K562 (cell line): ENCODE results near the gene ANXA3. TPM values are rescaled to one million over a fixed set of nuclear protein-coding genes. Genes with fewer than 3 reads are reported as not detected.

Experiments used
- BRD4 ChIP-seq: fragments of 200-600 bp; sonication (generic); IDR thresholded peaks from 2 replicates; pipeline ENCODE4 v1.6.1; 2017; ENCODE audit warnings: inconsistent platforms
- CBX1 ChIP-seq: sonication (generic); IDR thresholded peaks from 2 replicates; pipeline ENCODE4 v1.6.1; 2016; ENCODE audit warnings: antibody characterized with exemption, low read depth, mild to moderate bottlenecking
- HDGF ChIP-seq: fragments of 450-650 bp; IDR thresholded peaks from 2 replicates; pipeline ENCODE4 v1.6.1; 2016
- MAFK ChIP-seq: IDR thresholded peaks from 2 replicates; pipeline ENCODE4 v1.6.1; 2011; ENCODE audit warnings: low read length, improper control_type of control experiment
- MLLT1 ChIP-seq, 2 experiments: fragments of 450-650 bp; IDR thresholded peaks; 2 replicates each; pipeline ENCODE4 v1.6.1; 2016
- PHB2 ChIP-seq: fragments of 450-650 bp; IDR thresholded peaks from 2 replicates; pipeline ENCODE4 v1.6.1; 2017; ENCODE audit warnings: low read depth
- POU5F1 ChIP-seq: fragments of 150-350 bp; IDR thresholded peaks from 2 replicates; pipeline ENCODE4 v1.6.1; 2014; ENCODE audit warnings: borderline replicate concordance, low read length, low read depth, mild to moderate bottlenecking; ENCODE audit not compliant: partially characterized antibody
- STAT5A ChIP-seq: IDR thresholded peaks from 2 replicates; pipeline ENCODE4 v1.6.1; 2012; ENCODE audit warnings: low read length, inconsistent platforms, borderline replicate concordance
- ZFP36 ChIP-seq: fragments of 150-350 bp; IDR thresholded peaks from 2 replicates; pipeline ENCODE4 v1.6.1; 2018; ENCODE audit warnings: low read length, low read depth; ENCODE audit not compliant: partially characterized antibody
- ZKSCAN8 ChIP-seq: fragments of 200-800 bp; sonication (Bioruptor generic); IDR thresholded peaks from 2 replicates; pipeline ENCODE4 v1.6.1; 2016; ENCODE audit warnings: missing genetic modification characterization, missing compliant biosample characterization
- ZNF431 ChIP-seq: sonication (generic); formaldehyde crosslinking; IDR thresholded peaks from 2 replicates; pipeline ENCODE4 v1.8.0; 2022; ENCODE audit warnings: mild to moderate bottlenecking, missing genetic modification reagents
- polyA plus RNA-seq, 8 experiments: library from polyadenylated mRNA; depleted of rRNA in 4 of 8; stranded (reverse) in 5 of 8; unstranded in 3 of 8; fragments of >200 nt; fragmentation: Nextera tagmentation in 2 of 8; fragmentation: Illumina TruSeq in 1 of 8; extraction: Ambion mirVana in 2 of 8; extraction: Trizol in 1 of 8; gene quantifications; 2 replicates each; pipeline versions ENCODE4 v1.2.1 to v1.2.3, GENCODE V29; 2011 to 2014; ENCODE audit warnings: inconsistent platforms in 1 of 8, missing spikeins in 1 of 8
- total RNA-seq, 7 experiments: library from RNA; depleted of rRNA in 6 of 7; stranded (reverse); fragments of >200 nt in 6 of 7; fragmentation: Illumina TruSeq in 2 of 7; extraction: Trizol in 2 of 7; gene quantifications; 2 replicates each; pipeline versions ENCODE4 v1.2.1 to v1.2.3, GENCODE V29; 2011 to 2021; ENCODE audit warnings: low replicate concordance in 1 of 7
- TF ChIP-seq, protein P1 (sequence below): IDR thresholded peaks from 2 replicates; pipeline ENCODE4 v1.6.1; 2016; ENCODE audit warnings: missing genetic modification characterization, missing compliant biosample characterization
- TF ChIP-seq, protein P2 (sequence below), 2 experiments: fragments of 450-650 bp; formaldehyde crosslinking in 1 of 2; IDR thresholded peaks; 2 replicates each; pipeline versions ENCODE4 v1.4.0 to v1.6.1; 2014 to 2020; ENCODE audit warnings: mild to moderate bottlenecking in 2 of 2, borderline replicate concordance in 1 of 2, low read depth in 1 of 2
- TF ChIP-seq, protein P3 (sequence below): fragments of 250-450 bp; sonication (Bioruptor Pico); IDR thresholded peaks from 2 replicates; pipeline ENCODE4 v1.8.0; 2021; ENCODE audit warnings: mild to moderate bottlenecking, moderate library complexity
- TF ChIP-seq, protein P4 (sequence below): IDR thresholded peaks from 2 replicates; pipeline ENCODE4 v1.6.1; 2011; ENCODE audit not compliant: insufficient read length; ENCODE audit errors: extremely low read depth

The ANXA3 gene
- total and polyA plus RNA-seq, 9 of the 15 experiments (the other 6 are each of a cell fraction or from before 2014, with no cell fraction given) = 6.3 to 15.5 (median 9.8) TPM

DNA sequence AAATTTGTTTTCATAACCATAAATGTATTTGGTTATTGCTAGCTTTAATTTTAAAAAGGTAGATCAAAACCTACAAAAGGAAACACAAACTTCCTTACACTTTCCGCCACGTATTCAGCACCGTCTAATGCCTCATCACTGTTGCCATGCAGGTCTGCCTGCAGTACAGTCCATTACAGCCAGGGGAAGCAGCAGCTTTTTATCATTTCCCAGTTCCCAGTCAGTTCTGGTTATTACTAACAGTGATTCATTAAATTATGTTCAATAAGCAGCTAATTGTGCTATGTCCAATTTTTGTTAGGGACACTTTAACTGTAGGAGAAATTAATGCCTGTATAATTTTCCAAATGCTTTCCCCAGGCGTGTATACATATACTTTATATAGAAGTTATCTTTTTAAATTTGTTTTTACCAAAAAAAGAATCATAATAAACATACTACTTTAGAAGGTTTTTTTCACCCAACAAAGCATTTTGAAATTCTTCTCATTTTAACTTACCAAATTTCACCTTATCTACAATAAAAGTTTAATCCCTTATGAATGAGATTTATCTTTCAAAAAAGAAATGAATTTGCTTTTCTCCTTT lies 93.3 kb downstream of the ANXA3 start (continued):
- TF ChIP-seq MLLT1 (IDR thresholded peaks at IDR 0.05) (0 out of 4 replicates have a peak, but pooled peaks of 1 of the 2 experiments have one; percentile 21), ZNF431 (CRISPR knock-in tag) (no peak), CBX1 (no peak), ZFP36 (no peak), ZKSCAN8 (CRISPR knock-in tag) (no peak), BRD4 (no peak), HDGF (no peak), POU5F1 (no peak), STAT5A (no peak), MAFK (no peak), PHB2 (no peak)
- TF ChIP-seq, protein P1, sequence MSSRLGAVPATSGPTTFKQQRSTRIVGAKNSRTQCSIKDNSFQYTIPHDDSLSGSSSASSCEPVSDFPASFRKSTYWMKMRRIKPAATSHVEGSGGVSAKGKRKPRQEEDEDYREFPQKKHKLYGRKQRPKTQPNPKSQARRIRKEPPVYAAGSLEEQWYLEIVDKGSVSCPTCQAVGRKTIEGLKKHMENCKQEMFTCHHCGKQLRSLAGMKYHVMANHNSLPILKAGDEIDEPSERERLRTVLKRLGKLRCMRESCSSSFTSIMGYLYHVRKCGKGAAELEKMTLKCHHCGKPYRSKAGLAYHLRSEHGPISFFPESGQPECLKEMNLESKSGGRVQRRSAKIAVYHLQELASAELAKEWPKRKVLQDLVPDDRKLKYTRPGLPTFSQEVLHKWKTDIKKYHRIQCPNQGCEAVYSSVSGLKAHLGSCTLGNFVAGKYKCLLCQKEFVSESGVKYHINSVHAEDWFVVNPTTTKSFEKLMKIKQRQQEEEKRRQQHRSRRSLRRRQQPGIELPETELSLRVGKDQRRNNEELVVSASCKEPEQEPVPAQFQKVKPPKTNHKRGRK = no peak
- TF ChIP-seq, protein P2, sequence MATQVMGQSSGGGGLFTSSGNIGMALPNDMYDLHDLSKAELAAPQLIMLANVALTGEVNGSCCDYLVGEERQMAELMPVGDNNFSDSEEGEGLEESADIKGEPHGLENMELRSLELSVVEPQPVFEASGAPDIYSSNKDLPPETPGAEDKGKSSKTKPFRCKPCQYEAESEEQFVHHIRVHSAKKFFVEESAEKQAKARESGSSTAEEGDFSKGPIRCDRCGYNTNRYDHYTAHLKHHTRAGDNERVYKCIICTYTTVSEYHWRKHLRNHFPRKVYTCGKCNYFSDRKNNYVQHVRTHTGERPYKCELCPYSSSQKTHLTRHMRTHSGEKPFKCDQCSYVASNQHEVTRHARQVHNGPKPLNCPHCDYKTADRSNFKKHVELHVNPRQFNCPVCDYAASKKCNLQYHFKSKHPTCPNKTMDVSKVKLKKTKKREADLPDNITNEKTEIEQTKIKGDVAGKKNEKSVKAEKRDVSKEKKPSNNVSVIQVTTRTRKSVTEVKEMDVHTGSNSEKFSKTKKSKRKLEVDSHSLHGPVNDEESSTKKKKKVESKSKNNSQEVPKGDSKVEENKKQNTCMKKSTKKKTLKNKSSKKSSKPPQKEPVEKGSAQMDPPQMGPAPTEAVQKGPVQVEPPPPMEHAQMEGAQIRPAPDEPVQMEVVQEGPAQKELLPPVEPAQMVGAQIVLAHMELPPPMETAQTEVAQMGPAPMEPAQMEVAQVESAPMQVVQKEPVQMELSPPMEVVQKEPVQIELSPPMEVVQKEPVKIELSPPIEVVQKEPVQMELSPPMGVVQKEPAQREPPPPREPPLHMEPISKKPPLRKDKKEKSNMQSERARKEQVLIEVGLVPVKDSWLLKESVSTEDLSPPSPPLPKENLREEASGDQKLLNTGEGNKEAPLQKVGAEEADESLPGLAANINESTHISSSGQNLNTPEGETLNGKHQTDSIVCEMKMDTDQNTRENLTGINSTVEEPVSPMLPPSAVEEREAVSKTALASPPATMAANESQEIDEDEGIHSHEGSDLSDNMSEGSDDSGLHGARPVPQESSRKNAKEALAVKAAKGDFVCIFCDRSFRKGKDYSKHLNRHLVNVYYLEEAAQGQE (IDR thresholded peaks at IDR 0.05; ENCODE audit: borderline replicate concordance) = peak; percentile 90
- TF ChIP-seq, protein P2 (CRISPR knock-in tag; IDR thresholded peaks at IDR 0.05; ENCODE audit: low read depth) = no peak
- TF ChIP-seq, protein P3, sequence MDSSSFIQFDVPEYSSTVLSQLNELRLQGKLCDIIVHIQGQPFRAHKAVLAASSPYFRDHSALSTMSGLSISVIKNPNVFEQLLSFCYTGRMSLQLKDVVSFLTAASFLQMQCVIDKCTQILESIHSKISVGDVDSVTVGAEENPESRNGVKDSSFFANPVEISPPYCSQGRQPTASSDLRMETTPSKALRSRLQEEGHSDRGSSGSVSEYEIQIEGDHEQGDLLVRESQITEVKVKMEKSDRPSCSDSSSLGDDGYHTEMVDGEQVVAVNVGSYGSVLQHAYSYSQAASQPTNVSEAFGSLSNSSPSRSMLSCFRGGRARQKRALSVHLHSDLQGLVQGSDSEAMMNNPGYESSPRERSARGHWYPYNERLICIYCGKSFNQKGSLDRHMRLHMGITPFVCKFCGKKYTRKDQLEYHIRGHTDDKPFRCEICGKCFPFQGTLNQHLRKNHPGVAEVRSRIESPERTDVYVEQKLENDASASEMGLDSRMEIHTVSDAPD = no peak
- TF ChIP-seq, protein P4, sequence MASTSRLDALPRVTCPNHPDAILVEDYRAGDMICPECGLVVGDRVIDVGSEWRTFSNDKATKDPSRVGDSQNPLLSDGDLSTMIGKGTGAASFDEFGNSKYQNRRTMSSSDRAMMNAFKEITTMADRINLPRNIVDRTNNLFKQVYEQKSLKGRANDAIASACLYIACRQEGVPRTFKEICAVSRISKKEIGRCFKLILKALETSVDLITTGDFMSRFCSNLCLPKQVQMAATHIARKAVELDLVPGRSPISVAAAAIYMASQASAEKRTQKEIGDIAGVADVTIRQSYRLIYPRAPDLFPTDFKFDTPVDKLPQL = no peak
